ENCODE measurements around the gene GSG1. TPM values are rescaled to one million over a fixed set of nuclear protein-coding genes. Genes with fewer than 3 reads are reported as not detected.

The GSG1 gene
- total RNA-seq, 1 donor from 2014 or later = 0.23 TPM

DNA sequence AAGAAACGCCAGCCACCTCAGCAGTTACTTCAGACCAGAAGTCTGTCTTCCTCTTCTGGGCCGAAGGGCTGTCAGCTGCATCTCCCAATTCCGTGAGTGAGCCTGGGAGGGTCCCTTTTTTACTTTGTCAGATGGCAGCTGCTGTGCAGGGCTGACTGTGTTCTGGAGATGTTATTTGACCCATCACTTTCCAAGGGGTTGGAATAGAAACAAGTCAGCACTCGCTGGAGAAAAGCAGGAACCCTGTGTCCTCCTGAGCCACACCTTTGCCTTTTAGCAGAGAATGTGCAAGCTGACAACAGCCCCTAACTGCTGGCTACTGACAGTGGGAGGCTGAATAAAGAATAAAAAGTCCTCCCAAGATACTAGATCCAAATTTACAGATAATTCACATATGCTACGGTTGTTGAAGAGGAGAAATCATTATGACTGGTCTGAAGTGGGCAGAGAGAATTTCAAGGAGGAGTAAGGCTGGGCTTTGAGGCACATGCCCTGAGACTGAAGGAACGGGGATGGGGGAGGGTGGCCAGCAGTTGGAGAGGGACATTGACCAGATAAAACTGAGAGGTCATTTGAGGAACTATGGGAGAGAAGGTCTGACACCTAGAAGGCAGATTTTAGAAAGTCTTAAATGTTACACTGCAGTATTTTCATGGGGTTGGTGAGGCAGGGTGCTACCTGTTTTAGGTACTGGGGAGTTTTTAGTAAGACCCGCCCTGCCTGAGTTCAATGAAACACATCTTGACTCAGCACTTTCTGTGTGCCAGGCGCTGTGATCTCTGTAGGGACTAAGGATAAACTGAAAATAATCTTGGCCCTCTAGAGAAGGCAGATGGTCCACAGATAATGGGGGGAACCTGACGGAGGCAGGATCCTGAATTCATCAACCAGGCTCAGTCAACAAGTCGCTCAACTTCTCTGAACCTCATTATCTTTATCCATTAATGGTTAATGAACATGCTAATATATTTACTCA, 31.9 kb downstream of the GSG1 start:
- Histone ChIP-seq H2AFZ (ENCODE audit: low read depth, low read length) (no peak overlapping the region), H3K9ac (ENCODE audit: low read length) (no peak overlapping the region), H3K27ac (ENCODE audit: low read depth, low read length) (no peak overlapping the region), H3K36me3 (ENCODE audit: insufficient read depth, low read length) (no peaks in the 10 kb centered on the region), H3K27me3 (ENCODE audit: insufficient read depth, low read length) (no peaks in the 10 kb centered on the region), H3K4me1 (ENCODE audit: insufficient read depth, low read length) (no peaks in the 10 kb centered on the region), H3K79me2 (ENCODE audit: insufficient read depth, low read length) (no peaks in the 10 kb centered on the region), H4K20me1 (ENCODE audit: insufficient read depth, low read length) (no peaks in the 10 kb centered on the region), H3K4me2 (ENCODE audit: low read length) (no peak overlapping the region), H3K9me3 (ENCODE audit: insufficient read depth, low read depth, low read length) (no peaks in the 10 kb centered on the region), H3K4me3 (ENCODE audit: insufficient read depth, low read depth, low read length) (no peak overlapping the region)
- FAIRE-seq (no peak), DNase-seq (ENCODE audit: low read depth) (no peak)
- Mint-ChIP-seq H3K4me1 (ENCODE audit: low read depth, unreplicated experiment) (peaks cover 11% of the 10 kb centered on the region), H3K27ac (ENCODE audit: unreplicated experiment) (no peak overlapping the region), H3K36me3 (ENCODE audit: low read depth, unreplicated experiment) (peaks cover 10% of the 10 kb centered on the region), H3K9me3 (ENCODE audit: unreplicated experiment) (no peaks in the 10 kb centered on the region), H3K27me3 (ENCODE audit: low read depth, unreplicated experiment) (no peaks in the 10 kb centered on the region), H3K4me3 (ENCODE audit: unreplicated experiment) (no peak overlapping the region)
- TF ChIP-seq, protein P1, sequence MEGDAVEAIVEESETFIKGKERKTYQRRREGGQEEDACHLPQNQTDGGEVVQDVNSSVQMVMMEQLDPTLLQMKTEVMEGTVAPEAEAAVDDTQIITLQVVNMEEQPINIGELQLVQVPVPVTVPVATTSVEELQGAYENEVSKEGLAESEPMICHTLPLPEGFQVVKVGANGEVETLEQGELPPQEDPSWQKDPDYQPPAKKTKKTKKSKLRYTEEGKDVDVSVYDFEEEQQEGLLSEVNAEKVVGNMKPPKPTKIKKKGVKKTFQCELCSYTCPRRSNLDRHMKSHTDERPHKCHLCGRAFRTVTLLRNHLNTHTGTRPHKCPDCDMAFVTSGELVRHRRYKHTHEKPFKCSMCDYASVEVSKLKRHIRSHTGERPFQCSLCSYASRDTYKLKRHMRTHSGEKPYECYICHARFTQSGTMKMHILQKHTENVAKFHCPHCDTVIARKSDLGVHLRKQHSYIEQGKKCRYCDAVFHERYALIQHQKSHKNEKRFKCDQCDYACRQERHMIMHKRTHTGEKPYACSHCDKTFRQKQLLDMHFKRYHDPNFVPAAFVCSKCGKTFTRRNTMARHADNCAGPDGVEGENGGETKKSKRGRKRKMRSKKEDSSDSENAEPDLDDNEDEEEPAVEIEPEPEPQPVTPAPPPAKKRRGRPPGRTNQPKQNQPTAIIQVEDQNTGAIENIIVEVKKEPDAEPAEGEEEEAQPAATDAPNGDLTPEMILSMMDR (IDR thresholded peaks at IDR 0.05; ENCODE audit: insufficient read depth, low read depth, low read length) = no peak
- no peak for TF ChIP-seq EZH2 (IDR thresholded peaks at IDR 0.05; ENCODE audit: insufficient read depth, low read length)

DNA sequence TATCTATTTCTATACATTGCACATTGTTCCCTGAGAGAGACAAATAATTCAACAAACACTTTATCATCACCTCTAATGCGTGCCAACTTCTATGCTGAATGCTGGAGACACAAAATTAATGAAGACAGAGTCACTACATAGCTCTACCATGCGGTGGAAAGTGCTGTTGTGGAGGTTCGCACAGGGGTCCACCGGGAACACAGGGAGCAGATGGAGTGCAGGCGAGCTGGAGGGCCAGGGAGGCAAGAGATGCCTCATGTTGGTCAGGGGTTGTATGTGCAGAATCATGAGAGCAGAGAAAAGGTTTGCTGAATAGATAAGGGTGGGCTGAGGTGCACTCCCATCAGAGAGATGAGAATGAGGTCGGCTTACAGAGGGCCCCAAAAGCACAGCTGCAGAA, 34.1 kb downstream of the GSG1 start:
- DNase-seq (ENCODE audit: low read depth) = no peak

DNA sequence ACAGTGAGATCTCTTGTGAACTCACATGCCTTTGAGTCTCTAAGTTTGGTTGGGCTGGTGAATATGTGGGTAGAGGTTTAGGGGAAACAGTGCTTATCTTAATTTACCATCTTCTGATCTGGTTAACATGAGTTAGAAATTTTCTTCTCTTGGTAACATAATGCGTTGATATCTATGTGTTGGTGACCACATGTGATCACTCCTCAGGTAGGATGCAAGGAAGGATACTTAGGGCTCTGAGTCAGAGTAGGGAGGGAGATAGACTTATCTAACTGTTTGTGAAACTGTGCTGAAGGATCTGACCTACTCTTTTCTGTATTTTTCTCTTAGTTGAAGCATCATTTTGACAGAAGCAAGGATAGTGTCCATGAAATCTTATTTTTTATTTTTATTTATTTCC, 36.1 kb downstream of the GSG1 start:
- TF ChIP-seq, protein P1 (IDR thresholded peaks at IDR 0.05; ENCODE audit: insufficient read depth, low read depth, low read length) = no peak
- TF ChIP-seq EZH2 (IDR thresholded peaks at IDR 0.05; ENCODE audit: insufficient read depth, low read length) = no peak
- H3K9me3 Mint-ChIP-seq (ENCODE audit: unreplicated experiment) = no peaks in the 10 kb centered on the region
- H3K4me1 ChIP-seq (ENCODE audit: insufficient read depth, low read length) = no peaks in the 10 kb centered on the region
- no peaks in the 10 kb centered on the region for H3K4me1 Mint-ChIP-seq (ENCODE audit: low read depth, unreplicated experiment)
- DNase-seq (ENCODE audit: low read depth) (no peak), FAIRE-seq (no peak)
- H3K27me3 Mint-ChIP-seq (ENCODE audit: low read depth, unreplicated experiment) = no peaks in the 10 kb centered on the region
- H3K4me2 ChIP-seq (ENCODE audit: low read length) = no peak overlapping the region
- no peak overlapping the region for H3K27ac ChIP-seq (ENCODE audit: low read depth, low read length)
- H3K9me3 ChIP-seq (ENCODE audit: insufficient read depth, low read depth, low read length) = no peaks in the 10 kb centered on the region
- H3K27ac Mint-ChIP-seq (ENCODE audit: unreplicated experiment) = no peak overlapping the region
- no peak overlapping the region for H3K4me3 ChIP-seq (ENCODE audit: insufficient read depth, low read depth, low read length)
- no peaks in the 10 kb centered on the region for H3K79me2 ChIP-seq (ENCODE audit: insufficient read depth, low read length)
- H3K9ac ChIP-seq (ENCODE audit: low read length) = no peak overlapping the region
- H3K27me3 ChIP-seq (ENCODE audit: insufficient read depth, low read length) = no peaks in the 10 kb centered on the region
- peaks cover 8% of the 10 kb centered on the region for H3K36me3 Mint-ChIP-seq (ENCODE audit: low read depth, unreplicated experiment)
- no peak overlapping the region for H3K4me3 Mint-ChIP-seq (ENCODE audit: unreplicated experiment)
- no peak overlapping the region for H2AFZ ChIP-seq (ENCODE audit: low read depth, low read length)
- no peaks in the 10 kb centered on the region for H3K36me3 ChIP-seq (ENCODE audit: insufficient read depth, low read length)
- H4K20me1 ChIP-seq (ENCODE audit: insufficient read depth, low read length) = no peaks in the 10 kb centered on the region

More for the DNA sequence above, 34.1 kb downstream of the GSG1 start:
- Histone ChIP-seq H3K4me1 (ENCODE audit: insufficient read depth, low read length) (no peaks in the 10 kb centered on the region), H3K9me3 (ENCODE audit: insufficient read depth, low read depth, low read length) (no peaks in the 10 kb centered on the region), H3K9ac (ENCODE audit: low read length) (no peak overlapping the region), H3K27me3 (ENCODE audit: insufficient read depth, low read length) (no peaks in the 10 kb centered on the region), H2AFZ (ENCODE audit: low read depth, low read length) (no peak overlapping the region), H3K27ac (ENCODE audit: low read depth, low read length) (no peak overlapping the region), H4K20me1 (ENCODE audit: insufficient read depth, low read length) (no peaks in the 10 kb centered on the region), H3K79me2 (ENCODE audit: insufficient read depth, low read length) (no peaks in the 10 kb centered on the region), H3K36me3 (ENCODE audit: insufficient read depth, low read length) (no peaks in the 10 kb centered on the region), H3K4me2 (ENCODE audit: low read length) (no peak overlapping the region), H3K4me3 (ENCODE audit: insufficient read depth, low read depth, low read length) (no peak overlapping the region)
- H3K9me3 Mint-ChIP-seq (ENCODE audit: unreplicated experiment) = no peaks in the 10 kb centered on the region
- FAIRE-seq = no peak
- peaks cover 10% of the 10 kb centered on the region for H3K36me3 Mint-ChIP-seq (ENCODE audit: low read depth, unreplicated experiment)
- no peak overlapping the region for H3K4me3 Mint-ChIP-seq (ENCODE audit: unreplicated experiment)
- TF ChIP-seq EZH2 (IDR thresholded peaks at IDR 0.05; ENCODE audit: insufficient read depth, low read length) = no peak
- no peak overlapping the region for H3K27ac Mint-ChIP-seq (ENCODE audit: unreplicated experiment)
- no peaks in the 10 kb centered on the region for H3K27me3 Mint-ChIP-seq (ENCODE audit: low read depth, unreplicated experiment)
- peaks cover 3% of the 10 kb centered on the region for H3K4me1 Mint-ChIP-seq (ENCODE audit: low read depth, unreplicated experiment)
